ENCODE results near the gene NTRK2. TPM values are rescaled to one million over a fixed set of nuclear protein-coding genes. Genes with fewer than 3 reads are reported as not detected.

NTRK2 gene
- total and polyA plus RNA-seq, 2 experiments from 2014 or later: 0.03 TPM; not detected in 1

DNA sequence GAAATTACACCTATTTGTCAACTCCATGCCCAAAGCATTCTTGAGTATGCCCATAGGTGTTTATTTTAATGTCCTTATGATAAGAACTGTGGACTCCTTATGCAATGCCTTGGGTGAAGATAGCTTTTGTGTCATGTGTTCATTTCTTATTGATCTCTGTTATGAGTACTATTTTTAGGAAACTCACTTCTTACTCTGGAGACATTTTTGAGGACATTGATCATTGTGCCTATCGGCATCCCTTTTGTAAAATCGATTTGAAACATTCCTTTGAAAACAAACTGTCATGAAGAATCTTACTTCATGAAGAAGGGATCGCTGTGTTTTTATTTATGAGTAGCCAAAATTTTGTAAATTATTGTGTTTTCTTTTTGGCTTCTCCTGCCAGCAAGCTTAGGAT, 257.3 kb downstream of the NTRK2 start:
- Histone ChIP-seq H3K79me2 (replicated peaks; ENCODE audit: insufficient read depth) (no peaks in the 10 kb centered on the region), H3K9me2 (ENCODE audit: insufficient read depth) (no peaks in the 10 kb centered on the region; the same call in 1 of the 2 replicates), H3K27me3 (ENCODE audit: insufficient read depth) (no peaks in the 10 kb centered on the region), H4K20me1 (replicated peaks; ENCODE audit: insufficient read depth) (no peaks in the 10 kb centered on the region), H3K36me3 (ENCODE audit: insufficient read depth) (no peaks in the 10 kb centered on the region), H3K4me3 (no peak overlapping the region), H3K4me1 (ENCODE audit: insufficient read depth) (no peaks in the 10 kb centered on the region), H3K4me2 (no peak overlapping the region), H3F3A (replicated peaks; ENCODE audit: low read depth) (no peaks in the 10 kb centered on the region), H2AFZ (no peak overlapping the region), H3K27ac (ENCODE audit: low read depth) (no peak overlapping the region)
- Mint-ChIP-seq H3K36me3 (ENCODE audit: low read depth) (no peaks in the 10 kb centered on the region), H3K27me3 (ENCODE audit: insufficient read depth, low read depth, poor library complexity) (no peaks in the 10 kb centered on the region), H3K27ac (no peak overlapping the region), H3K4me1 (peaks cover 3% of the 10 kb centered on the region; the same call in 1 of the 3 replicates), H3K4me3 (no peak overlapping the region), H3K9me3 (no peaks in the 10 kb centered on the region)
- DNase-seq (ENCODE audit: low spot score) (no peak), ATAC-seq (no peak)
- TF ChIP-seq, protein P1, sequence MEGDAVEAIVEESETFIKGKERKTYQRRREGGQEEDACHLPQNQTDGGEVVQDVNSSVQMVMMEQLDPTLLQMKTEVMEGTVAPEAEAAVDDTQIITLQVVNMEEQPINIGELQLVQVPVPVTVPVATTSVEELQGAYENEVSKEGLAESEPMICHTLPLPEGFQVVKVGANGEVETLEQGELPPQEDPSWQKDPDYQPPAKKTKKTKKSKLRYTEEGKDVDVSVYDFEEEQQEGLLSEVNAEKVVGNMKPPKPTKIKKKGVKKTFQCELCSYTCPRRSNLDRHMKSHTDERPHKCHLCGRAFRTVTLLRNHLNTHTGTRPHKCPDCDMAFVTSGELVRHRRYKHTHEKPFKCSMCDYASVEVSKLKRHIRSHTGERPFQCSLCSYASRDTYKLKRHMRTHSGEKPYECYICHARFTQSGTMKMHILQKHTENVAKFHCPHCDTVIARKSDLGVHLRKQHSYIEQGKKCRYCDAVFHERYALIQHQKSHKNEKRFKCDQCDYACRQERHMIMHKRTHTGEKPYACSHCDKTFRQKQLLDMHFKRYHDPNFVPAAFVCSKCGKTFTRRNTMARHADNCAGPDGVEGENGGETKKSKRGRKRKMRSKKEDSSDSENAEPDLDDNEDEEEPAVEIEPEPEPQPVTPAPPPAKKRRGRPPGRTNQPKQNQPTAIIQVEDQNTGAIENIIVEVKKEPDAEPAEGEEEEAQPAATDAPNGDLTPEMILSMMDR (conservative IDR thresholded peaks at IDR 0.05; ENCODE audit: low read depth in 2 of 2): no peak
- no peak for TF ChIP-seq EZH2 (IDR thresholded peaks at IDR 0.05; ENCODE audit: low read depth, unreplicated experiment)

DNA sequence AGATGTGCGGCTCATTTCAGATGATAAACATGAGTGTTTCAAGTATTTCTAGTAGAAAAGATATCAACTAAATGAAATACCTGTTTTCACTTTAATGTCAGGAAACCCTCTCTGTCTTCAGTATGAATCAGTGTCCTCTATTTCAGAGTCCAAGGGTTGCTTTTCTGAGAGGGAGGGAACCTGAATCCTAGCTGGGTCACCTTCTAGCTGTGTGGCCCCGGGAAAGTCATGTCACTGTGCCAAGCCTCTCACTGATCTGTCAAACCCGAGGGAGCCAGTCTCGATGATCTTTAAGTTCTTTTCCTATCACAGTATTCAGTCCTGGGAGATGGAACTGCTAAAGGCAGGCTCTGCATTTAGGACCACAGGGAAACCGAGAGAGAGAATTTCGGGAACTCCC, 258.9 kb downstream of the NTRK2 start:
- Mint-ChIP-seq H3K36me3 (ENCODE audit: low read depth) (no peaks in the 10 kb centered on the region), H3K9me3 (no peaks in the 10 kb centered on the region), H3K4me3 (no peak overlapping the region), H3K4me1 (peaks cover 12% of the 10 kb centered on the region), H3K27me3 (ENCODE audit: insufficient read depth, low read depth, poor library complexity) (no peaks in the 10 kb centered on the region), H3K27ac (no peak overlapping the region)
- no peak for DNase-seq (ENCODE audit: low spot score)
- peaks cover 1% of the 10 kb centered on the region; the same call in 1 of the 2 replicates for H3K9me2 ChIP-seq (ENCODE audit: insufficient read depth)
- H4K20me1 ChIP-seq (replicated peaks; ENCODE audit: insufficient read depth): no peaks in the 10 kb centered on the region
- no peaks in the 10 kb centered on the region for H3K27me3 ChIP-seq (ENCODE audit: insufficient read depth)
- H3K4me1 ChIP-seq (ENCODE audit: insufficient read depth): peaks cover 3% of the 10 kb centered on the region
- no peak overlapping the region for H2AFZ ChIP-seq
- H3K79me2 ChIP-seq (replicated peaks; ENCODE audit: insufficient read depth): no peaks in the 10 kb centered on the region
- H3K36me3 ChIP-seq (ENCODE audit: insufficient read depth): no peaks in the 10 kb centered on the region
- ATAC-seq: no peak
- H3K4me2 ChIP-seq: no peak overlapping the region
- H3K4me3 ChIP-seq: no peak overlapping the region
- no peak overlapping the region for H3K27ac ChIP-seq (ENCODE audit: low read depth)
- no peaks in the 10 kb centered on the region for H3F3A ChIP-seq (replicated peaks; ENCODE audit: low read depth)
- TF ChIP-seq CREB1 (CRISPR knock-in tag; IDR thresholded peaks at IDR 0.05; ENCODE audit: low read depth): no peak
- TF ChIP-seq ZNF331 (CRISPR knock-in tag; IDR thresholded peaks at IDR 0.05; ENCODE audit: low read depth): no peak
- TF ChIP-seq NANOG (IDR thresholded peaks at IDR 0.05; ENCODE audit: borderline replicate concordance): no peak
- no peak for TF ChIP-seq STAT1 (IDR thresholded peaks at IDR 0.05; ENCODE audit: unreplicated experiment)
- TF ChIP-seq, protein P2, sequence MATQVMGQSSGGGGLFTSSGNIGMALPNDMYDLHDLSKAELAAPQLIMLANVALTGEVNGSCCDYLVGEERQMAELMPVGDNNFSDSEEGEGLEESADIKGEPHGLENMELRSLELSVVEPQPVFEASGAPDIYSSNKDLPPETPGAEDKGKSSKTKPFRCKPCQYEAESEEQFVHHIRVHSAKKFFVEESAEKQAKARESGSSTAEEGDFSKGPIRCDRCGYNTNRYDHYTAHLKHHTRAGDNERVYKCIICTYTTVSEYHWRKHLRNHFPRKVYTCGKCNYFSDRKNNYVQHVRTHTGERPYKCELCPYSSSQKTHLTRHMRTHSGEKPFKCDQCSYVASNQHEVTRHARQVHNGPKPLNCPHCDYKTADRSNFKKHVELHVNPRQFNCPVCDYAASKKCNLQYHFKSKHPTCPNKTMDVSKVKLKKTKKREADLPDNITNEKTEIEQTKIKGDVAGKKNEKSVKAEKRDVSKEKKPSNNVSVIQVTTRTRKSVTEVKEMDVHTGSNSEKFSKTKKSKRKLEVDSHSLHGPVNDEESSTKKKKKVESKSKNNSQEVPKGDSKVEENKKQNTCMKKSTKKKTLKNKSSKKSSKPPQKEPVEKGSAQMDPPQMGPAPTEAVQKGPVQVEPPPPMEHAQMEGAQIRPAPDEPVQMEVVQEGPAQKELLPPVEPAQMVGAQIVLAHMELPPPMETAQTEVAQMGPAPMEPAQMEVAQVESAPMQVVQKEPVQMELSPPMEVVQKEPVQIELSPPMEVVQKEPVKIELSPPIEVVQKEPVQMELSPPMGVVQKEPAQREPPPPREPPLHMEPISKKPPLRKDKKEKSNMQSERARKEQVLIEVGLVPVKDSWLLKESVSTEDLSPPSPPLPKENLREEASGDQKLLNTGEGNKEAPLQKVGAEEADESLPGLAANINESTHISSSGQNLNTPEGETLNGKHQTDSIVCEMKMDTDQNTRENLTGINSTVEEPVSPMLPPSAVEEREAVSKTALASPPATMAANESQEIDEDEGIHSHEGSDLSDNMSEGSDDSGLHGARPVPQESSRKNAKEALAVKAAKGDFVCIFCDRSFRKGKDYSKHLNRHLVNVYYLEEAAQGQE (IDR thresholded peaks at IDR 0.05; ENCODE audit: unreplicated experiment): no peak
- TF ChIP-seq EZH2 (IDR thresholded peaks at IDR 0.05; ENCODE audit: low read depth, unreplicated experiment): no peak
- TF ChIP-seq JUNB (IDR thresholded peaks at IDR 0.05; ENCODE audit: unreplicated experiment): no peak
- TF ChIP-seq EZH2phosphoT487 (IDR thresholded peaks at IDR 0.05; ENCODE audit: unreplicated experiment): no peak
- TF ChIP-seq, protein P3, sequence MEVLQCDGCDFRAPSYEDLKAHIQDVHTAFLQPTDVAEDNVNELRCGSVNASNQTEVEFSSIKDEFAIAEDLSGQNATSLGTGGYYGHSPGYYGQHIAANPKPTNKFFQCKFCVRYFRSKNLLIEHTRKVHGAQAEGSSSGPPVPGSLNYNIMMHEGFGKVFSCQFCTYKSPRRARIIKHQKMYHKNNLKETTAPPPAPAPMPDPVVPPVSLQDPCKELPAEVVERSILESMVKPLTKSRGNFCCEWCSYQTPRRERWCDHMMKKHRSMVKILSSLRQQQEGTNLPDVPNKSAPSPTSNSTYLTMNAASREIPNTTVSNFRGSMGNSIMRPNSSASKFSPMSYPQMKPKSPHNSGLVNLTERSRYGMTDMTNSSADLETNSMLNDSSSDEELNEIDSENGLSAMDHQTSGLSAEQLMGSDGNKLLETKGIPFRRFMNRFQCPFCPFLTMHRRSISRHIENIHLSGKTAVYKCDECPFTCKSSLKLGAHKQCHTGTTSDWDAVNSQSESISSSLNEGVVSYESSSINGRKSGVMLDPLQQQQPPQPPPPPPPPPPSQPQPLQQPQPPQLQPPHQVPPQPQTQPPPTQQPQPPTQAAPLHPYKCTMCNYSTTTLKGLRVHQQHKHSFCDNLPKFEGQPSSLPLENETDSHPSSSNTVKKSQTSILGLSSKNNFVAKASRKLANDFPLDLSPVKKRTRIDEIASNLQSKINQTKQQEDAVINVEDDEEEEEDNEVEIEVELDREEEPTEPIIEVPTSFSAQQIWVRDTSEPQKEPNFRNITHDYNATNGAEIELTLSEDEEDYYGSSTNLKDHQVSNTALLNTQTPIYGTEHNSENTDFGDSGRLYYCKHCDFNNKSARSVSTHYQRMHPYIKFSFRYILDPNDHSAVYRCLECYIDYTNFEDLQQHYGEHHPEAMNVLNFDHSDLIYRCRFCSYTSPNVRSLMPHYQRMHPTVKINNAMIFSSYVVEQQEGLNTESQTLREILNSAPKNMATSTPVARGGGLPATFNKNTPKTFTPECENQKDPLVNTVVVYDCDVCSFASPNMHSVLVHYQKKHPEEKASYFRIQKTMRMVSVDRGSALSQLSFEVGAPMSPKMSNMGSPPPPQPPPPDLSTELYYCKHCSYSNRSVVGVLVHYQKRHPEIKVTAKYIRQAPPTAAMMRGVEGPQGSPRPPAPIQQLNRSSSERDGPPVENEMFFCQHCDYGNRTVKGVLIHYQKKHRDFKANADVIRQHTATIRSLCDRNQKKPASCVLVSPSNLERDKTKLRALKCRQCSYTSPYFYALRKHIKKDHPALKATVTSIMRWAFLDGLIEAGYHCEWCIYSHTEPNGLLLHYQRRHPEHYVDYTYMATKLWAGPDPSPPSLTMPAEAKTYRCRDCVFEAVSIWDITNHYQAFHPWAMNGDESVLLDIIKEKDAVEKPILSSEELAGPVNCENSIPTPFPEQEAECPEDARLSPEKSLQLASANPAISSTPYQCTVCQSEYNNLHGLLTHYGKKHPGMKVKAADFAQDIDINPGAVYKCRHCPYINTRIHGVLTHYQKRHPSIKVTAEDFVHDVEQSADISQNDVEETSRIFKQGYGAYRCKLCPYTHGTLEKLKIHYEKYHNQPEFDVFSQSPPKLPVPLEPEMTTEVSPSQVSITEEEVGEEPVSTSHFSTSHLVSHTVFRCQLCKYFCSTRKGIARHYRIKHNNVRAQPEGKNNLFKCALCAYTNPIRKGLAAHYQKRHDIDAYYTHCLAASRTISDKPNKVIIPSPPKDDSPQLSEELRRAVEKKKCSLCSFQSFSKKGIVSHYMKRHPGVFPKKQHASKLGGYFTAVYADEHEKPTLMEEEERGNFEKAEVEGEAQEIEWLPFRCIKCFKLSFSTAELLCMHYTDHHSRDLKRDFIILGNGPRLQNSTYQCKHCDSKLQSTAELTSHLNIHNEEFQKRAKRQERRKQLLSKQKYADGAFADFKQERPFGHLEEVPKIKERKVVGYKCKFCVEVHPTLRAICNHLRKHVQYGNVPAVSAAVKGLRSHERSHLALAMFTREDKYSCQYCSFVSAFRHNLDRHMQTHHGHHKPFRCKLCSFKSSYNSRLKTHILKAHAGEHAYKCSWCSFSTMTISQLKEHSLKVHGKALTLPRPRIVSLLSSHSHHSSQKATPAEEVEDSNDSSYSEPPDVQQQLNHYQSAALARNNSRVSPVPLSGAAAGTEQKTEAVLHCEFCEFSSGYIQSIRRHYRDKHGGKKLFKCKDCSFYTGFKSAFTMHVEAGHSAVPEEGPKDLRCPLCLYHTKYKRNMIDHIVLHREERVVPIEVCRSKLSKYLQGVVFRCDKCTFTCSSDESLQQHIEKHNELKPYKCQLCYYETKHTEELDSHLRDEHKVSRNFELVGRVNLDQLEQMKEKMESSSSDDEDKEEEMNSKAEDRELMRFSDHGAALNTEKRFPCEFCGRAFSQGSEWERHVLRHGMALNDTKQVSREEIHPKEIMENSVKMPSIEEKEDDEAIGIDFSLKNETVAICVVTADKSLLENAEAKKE (CRISPR knock-in tag; IDR thresholded peaks at IDR 0.05): no peak
- no peak for TF ChIP-seq POLR2AphosphoS5 (IDR thresholded peaks at IDR 0.05; ENCODE audit: low read depth)

Measured in GM23338 (cell line).